Measurements from ENCODE around the gene TMPRSS3. TPM values are rescaled to one million over a fixed set of nuclear protein-coding genes. Genes with fewer than 3 reads are reported as not detected.

The TMPRSS3 gene
- polyA plus RNA-seq, 1 of the 3 experiments (the other 2 are of a cell fraction): not detected

DNA sequence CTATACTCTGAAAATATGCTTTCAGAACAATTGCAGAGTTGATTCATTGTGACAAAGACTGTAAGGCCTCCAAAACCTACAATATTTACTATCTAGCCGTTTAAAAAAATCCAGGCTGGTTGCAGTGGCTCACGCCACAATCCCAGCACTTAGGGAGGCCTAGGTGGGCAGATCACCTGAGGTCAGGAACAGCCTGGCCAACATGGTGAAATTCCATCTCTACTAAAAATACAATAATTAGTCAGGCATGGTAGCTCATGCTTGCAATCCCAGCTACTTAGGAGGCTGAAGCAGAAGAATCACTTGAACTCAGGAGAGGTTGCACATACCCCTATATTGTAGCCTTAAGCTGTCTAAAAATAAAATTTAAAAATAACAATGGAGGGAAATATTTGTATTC lies 39.8 kb downstream of the TMPRSS3 start (continued):
- TF ChIP-seq, protein P1, sequence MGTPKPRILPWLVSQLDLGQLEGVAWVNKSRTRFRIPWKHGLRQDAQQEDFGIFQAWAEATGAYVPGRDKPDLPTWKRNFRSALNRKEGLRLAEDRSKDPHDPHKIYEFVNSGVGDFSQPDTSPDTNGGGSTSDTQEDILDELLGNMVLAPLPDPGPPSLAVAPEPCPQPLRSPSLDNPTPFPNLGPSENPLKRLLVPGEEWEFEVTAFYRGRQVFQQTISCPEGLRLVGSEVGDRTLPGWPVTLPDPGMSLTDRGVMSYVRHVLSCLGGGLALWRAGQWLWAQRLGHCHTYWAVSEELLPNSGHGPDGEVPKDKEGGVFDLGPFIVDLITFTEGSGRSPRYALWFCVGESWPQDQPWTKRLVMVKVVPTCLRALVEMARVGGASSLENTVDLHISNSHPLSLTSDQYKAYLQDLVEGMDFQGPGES (IDR thresholded peaks at IDR 0.05; ENCODE audit: low read depth, low read length): no peak
- TF ChIP-seq PBX3 (IDR thresholded peaks at IDR 0.05) (no peak), SMC3 (IDR thresholded peaks at IDR 0.05; ENCODE audit: low read depth, low read length) (no peak), USF1 (IDR thresholded peaks at IDR 0.05; ENCODE audit: borderline replicate concordance, low read depth) (no peak), MEF2A (IDR thresholded peaks at IDR 0.05; ENCODE audit: borderline replicate concordance, low read depth) (no peak), RCOR1 (IDR thresholded peaks at IDR 0.05; ENCODE audit: low read length) (no peak)

- no peaks in the 10 kb centered on the region for H3F3A ChIP-seq (replicated peaks; ENCODE audit: insufficient read depth)
- WGBS (ENCODE audit: low lambda C conversion rate): 19% methylated on average over 5 of the region's 5 CpGs
These were observed 42.2 kb downstream of the TMPRSS3 start for GRCh38 chr21:42353623-42354022.

More at GRCh38 chr21:42353623-42354022, 42.2 kb downstream of the TMPRSS3 start:
- Histone ChIP-seq H3K36me3 (replicated peaks in 1 of 2; ENCODE audit: control insufficient read depth in 1 of 2, insufficient read depth in 2 of 2, low read length in 1 of 2) (no peaks in the 10 kb centered on the region), H3K79me2 (ENCODE audit: insufficient read depth) (no peaks in the 10 kb centered on the region), H3K27ac (ENCODE audit: low read depth in 2 of 2, low read length in 1 of 2) (no peak overlapping the region), H3K4me2 (no peak overlapping the region), H3K4me3 (ENCODE audit: low read depth in 2 of 2, low read length in 1 of 2) (no peak overlapping the region), H3K27me3 (ENCODE audit: insufficient read depth) (no peaks in the 10 kb centered on the region), H3K9me3 (no peaks in the 10 kb centered on the region; the same call in 1 of the 2 replicates), H3K9me2 (no peaks in the 10 kb centered on the region), H2AFZ (ENCODE audit: low read depth) (no peak overlapping the region), H3K9ac (no peak overlapping the region), H4K20me1 (ENCODE audit: insufficient read depth) (no peaks in the 10 kb centered on the region), H3K4me1 (ENCODE audit: control insufficient read depth in 1 of 2, insufficient read depth in 2 of 2, low read depth in 1 of 2, low read length in 1 of 2) (no peaks in the 10 kb centered on the region)
- no peak for DNase-seq
- POLR2A ChIA-PET: no interaction called here
- CTCF ChIA-PET: no interaction called here
- TF ChIP-seq USF2 (IDR thresholded peaks at IDR 0.05; ENCODE audit: borderline replicate concordance, low read depth, low read length) (no peak), FOXM1 (IDR thresholded peaks at IDR 0.05; ENCODE audit: low read depth) (no peak), MXI1 (IDR thresholded peaks at IDR 0.05; ENCODE audit: low read depth, low read length) (no peak), CTCF (IDR thresholded peaks at IDR 0.05) (no peak), JUND (IDR thresholded peaks at IDR 0.05) (no peak), USF1 (IDR thresholded peaks at IDR 0.05; ENCODE audit: borderline replicate concordance, low read depth) (no peak), REST (IDR thresholded peaks at IDR 0.05; ENCODE audit: low read depth, low read length) (no peak)
- TF ChIP-seq, protein P2, sequence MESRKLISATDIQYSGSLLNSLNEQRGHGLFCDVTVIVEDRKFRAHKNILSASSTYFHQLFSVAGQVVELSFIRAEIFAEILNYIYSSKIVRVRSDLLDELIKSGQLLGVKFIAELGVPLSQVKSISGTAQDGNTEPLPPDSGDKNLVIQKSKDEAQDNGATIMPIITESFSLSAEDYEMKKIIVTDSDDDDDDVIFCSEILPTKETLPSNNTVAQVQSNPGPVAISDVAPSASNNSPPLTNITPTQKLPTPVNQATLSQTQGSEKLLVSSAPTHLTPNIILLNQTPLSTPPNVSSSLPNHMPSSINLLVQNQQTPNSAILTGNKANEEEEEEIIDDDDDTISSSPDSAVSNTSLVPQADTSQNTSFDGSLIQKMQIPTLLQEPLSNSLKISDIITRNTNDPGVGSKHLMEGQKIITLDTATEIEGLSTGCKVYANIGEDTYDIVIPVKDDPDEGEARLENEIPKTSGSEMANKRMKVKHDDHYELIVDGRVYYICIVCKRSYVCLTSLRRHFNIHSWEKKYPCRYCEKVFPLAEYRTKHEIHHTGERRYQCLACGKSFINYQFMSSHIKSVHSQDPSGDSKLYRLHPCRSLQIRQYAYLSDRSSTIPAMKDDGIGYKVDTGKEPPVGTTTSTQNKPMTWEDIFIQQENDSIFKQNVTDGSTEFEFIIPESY (IDR thresholded peaks at IDR 0.05; ENCODE audit: borderline replicate concordance, low read depth): no peak
